Vagina (tissue), 2 donors: ENCODE data around the gene KRTAP13-4. TPM values are rescaled to one million over a fixed set of nuclear protein-coding genes. Genes with fewer than 3 reads are reported as not detected.

ENCODE experiments used
- DNase-seq, 2 donors: peaks; one replicate each; pipeline ENCODE4 v3.0.0-alpha.2; 2017; ENCODE audit errors: extremely low spot score in 2 of 2
- H3K27ac ChIP-seq: fragments of 200-600 bp; sonication (generic); one replicate; pipeline ENCODE4 v1.5.1; 2019
- H3K27me3 ChIP-seq: fragments of 200-600 bp; sonication (generic); one replicate; pipeline ENCODE4 v1.5.1; 2019
- H3K36me3 ChIP-seq, 2 donors: fragments of 200-600 bp; sonication (generic); one replicate each; pipeline ENCODE4 v1.5.1; 2017 to 2019
- H3K4me1 ChIP-seq: fragments of 200-600 bp; sonication (generic); one replicate; pipeline ENCODE4 v1.5.1; 2019
- H3K4me3 ChIP-seq, 2 donors: fragments of 200-600 bp; sonication (generic); 1 replicate in 1 of 2; 2 replicates in 1 of 2; pipeline ENCODE4 v1.5.1; 2016 to 2019
- H3K9me3 ChIP-seq: fragments of 200-600 bp; sonication (generic); one replicate; pipeline ENCODE4 v1.5.1; 2019
- CTCF ChIP-seq, 3 experiments: fragments of 450-650 bp in 2 of 3; fragments of 200-600 bp in 1 of 3; sonication (generic) in 1 of 3; IDR thresholded peaks; one replicate each; pipeline ENCODE4 v1.5.1; 2017 to 2019; ENCODE audit warnings: antibody characterized with exemption in 3 of 3, mild to moderate bottlenecking in 2 of 3, moderate library complexity in 2 of 3
- POLR2A ChIP-seq, 2 donors: fragments of 450-650 bp; IDR thresholded peaks; one replicate each; pipeline ENCODE4 v1.6.1; 2017; ENCODE audit warnings: antibody characterized with exemption in 2 of 2, mild to moderate bottlenecking in 2 of 2, moderate library complexity in 2 of 2
- POLR2AphosphoS5 ChIP-seq, 2 donors: sonication (generic); formaldehyde crosslinking; IDR thresholded peaks; one replicate each; pipeline ENCODE4 v1.9.0; 2017; ENCODE audit warnings: antibody characterized with exemption in 2 of 2, mild to moderate bottlenecking in 2 of 2, low read depth in 1 of 2; ENCODE audit not compliant: insufficient read depth in 1 of 2
- intact Hi-C: fragments of 100-400 bp; cut with DNase I; formaldehyde crosslinking; loops from one replicate; pipeline ENCODE4 v1.15.1; 2023
- total RNA-seq: library from RNA; depleted of rRNA; stranded (reverse); fragments of >200 nt; gene quantifications from one replicate; pipeline ENCODE4 v1.2.3, GENCODE V29; 2016

The KRTAP13-4 gene
- total RNA-seq, 1 donor from 2014 or later: not detected

- H3K9me3 ChIP-seq: no peaks in the 10 kb centered on the region
- H3K4me1 ChIP-seq: no peaks in the 10 kb centered on the region
- DNase-seq: no peak
- H3K36me3 ChIP-seq: no peaks in the 10 kb centered on the region
- H3K27ac ChIP-seq: no peak overlapping the region
- TF ChIP-seq POLR2A (IDR thresholded peaks at IDR 0.05): no peak
- intact Hi-C loops: no loop called here
- no peaks in the 10 kb centered on the region for H3K27me3 ChIP-seq
- H3K4me3 ChIP-seq: no peak overlapping the region
Observed at GRCh38 chr21:30408782-30409494, 21.1 kb upstream of the KRTAP13-4 start.

GRCh38 chr21:30415993-30416392, 14.0 kb upstream of the KRTAP13-4 start:
- H3K27ac ChIP-seq: no peak overlapping the region
- H3K27me3 ChIP-seq: no peaks in the 10 kb centered on the region
- no peak for DNase-seq
- TF ChIP-seq POLR2A (IDR thresholded peaks at IDR 0.05) (no peak), CTCF (IDR thresholded peaks at IDR 0.05) (no peak), POLR2AphosphoS5 (IDR thresholded peaks at IDR 0.05; ENCODE audit: insufficient read depth in 1 of 2, low read depth in 1 of 2) (no peak)
- no peak overlapping the region for H3K4me3 ChIP-seq
- H3K4me1 ChIP-seq: no peaks in the 10 kb centered on the region
- intact Hi-C loops: no loop called here
- H3K36me3 ChIP-seq: no peaks in the 10 kb centered on the region
- H3K9me3 ChIP-seq: no peaks in the 10 kb centered on the region

GRCh38 chr21:30425826-30426225, 4.2 kb upstream of the KRTAP13-4 start, which contains the start of gene KRTAP13-3:
KRTAP13-3 (minus strand) TSS chr21:30425926; CDS start chr21:30425912, 14 bp downstream.
- Histone ChIP-seq H3K9me3 (no peaks in the 10 kb centered on the region), H3K4me1 (no peaks in the 10 kb centered on the region), H3K27me3 (no peaks in the 10 kb centered on the region), H3K4me3 (no peak within 1 kb of the TSS), H3K27ac (no peak within 1 kb of the TSS), H3K36me3 (no peaks in the 10 kb centered on the region)
- intact Hi-C loops: no loop called here
- TF ChIP-seq POLR2A (IDR thresholded peaks at IDR 0.05) (no peak), CTCF (IDR thresholded peaks at IDR 0.05) (no peak), POLR2AphosphoS5 (IDR thresholded peaks at IDR 0.05; ENCODE audit: insufficient read depth in 1 of 2, low read depth in 1 of 2) (no peak)
- DNase-seq: no peak

- Histone ChIP-seq H3K27me3 (no peaks in the 10 kb centered on the region), H3K27ac (no peak overlapping the region), H3K9me3 (no peaks in the 10 kb centered on the region), H3K36me3 (no peaks in the 10 kb centered on the region), H3K4me3 (no peak overlapping the region), H3K4me1 (no peaks in the 10 kb centered on the region)
- intact Hi-C loops: no loop called here
- TF ChIP-seq CTCF (IDR thresholded peaks at IDR 0.05) (no peak), POLR2AphosphoS5 (IDR thresholded peaks at IDR 0.05; ENCODE audit: insufficient read depth in 1 of 2, low read depth in 1 of 2) (no peak), POLR2A (IDR thresholded peaks at IDR 0.05) (no peak)
- DNase-seq: no peak
Observed at GRCh38 chr21:30426731-30427130, 3.3 kb upstream of the KRTAP13-4 start.

- DNase-seq: no peak
- TF ChIP-seq CTCF (IDR thresholded peaks at IDR 0.05) (peak in 2 of 3 experiments; percentile 23 to 33), POLR2A (IDR thresholded peaks at IDR 0.05) (no peak)
- no peaks in the 10 kb centered on the region for H3K27me3 ChIP-seq
- no peak overlapping the region for H3K4me3 ChIP-seq
- no peaks in the 10 kb centered on the region for H3K4me1 ChIP-seq
- no peak overlapping the region for H3K27ac ChIP-seq
- no peaks in the 10 kb centered on the region for H3K9me3 ChIP-seq
- no peaks in the 10 kb centered on the region for H3K36me3 ChIP-seq
- intact Hi-C loops: no loop called here
Observed at GRCh38 chr21:30434033-30434631, 4.1 kb downstream of the KRTAP13-4 start.
